HG03432 (cell line): ENCODE results near the gene HS2ST1.
A peak's percentile ranks its signal among the peaks of the same experiment; 100 is the strongest.
"Not testable (repeated sequence)": the region's sequence is repeated elsewhere in the genome, so short reads cannot be mapped to it uniquely, and the experiment has no call there.

Experiments used
- ATAC-seq: cut with Tn5 transposase; IDR thresholded peaks from one replicate; pipeline ENCODE4 v1.9.1; 2021; ENCODE audit warnings: mild to moderate bottlenecking, moderate library complexity; ENCODE audit not compliant: unreplicated experiment

HS2ST1 gene

DNA sequence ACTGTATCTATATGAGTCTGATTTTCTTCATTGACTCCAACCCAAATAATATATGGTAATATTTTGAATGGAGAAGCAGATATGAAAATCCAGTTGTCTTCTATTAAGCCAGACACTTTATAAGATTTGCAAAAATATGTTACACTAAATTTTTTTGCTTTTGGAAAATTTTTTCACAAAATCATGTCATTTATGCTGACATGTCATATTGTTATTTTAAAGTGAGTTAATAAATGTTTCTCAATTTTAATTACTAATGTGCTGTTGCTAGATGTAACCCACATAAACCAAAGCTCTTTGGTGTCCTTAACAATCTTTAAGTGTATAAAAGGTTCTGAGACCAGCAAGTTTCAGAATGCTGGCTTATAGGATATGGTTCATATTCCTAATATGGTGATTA lies 142.5 kb downstream of the HS2ST1 start:
- ATAC-seq, result no peak

DNA sequence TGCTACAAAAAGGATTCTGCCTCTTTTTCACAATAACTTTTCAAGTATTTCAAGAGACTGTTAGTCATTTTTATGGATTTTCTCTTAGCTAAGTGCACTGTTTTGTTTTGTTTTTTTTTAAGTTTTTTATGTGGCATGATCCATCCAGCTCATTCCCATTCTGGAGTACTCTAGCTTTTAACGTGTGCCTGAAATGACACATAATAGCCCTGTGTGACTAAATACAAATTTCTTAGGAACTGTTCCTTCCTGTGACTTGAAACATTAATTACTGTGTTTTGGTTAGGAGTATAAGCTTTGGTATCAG lies 143.9 kb downstream of the HS2ST1 start:
- no peak for ATAC-seq

DNA sequence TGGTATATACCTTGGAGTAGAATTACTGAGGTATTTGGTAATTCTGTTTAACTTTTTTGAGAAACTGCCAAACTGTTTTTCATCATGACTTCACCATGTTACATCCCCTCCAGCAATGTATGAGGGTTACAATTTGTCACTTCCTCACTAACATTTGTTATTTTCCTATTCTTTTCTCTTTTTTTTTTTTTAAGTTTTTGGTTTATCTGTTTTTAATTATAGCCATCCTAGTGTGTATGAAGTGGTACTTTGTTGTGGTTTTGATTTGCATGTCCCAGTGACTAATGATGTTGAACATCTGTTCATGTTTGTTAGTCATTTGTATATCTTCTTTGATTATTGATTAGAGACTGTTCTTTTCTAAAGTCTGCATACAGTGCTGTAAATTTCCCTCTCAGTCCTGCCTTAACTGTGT lies 147.3 kb downstream of the HS2ST1 start:
- ATAC-seq, result peak; percentile 60

DNA sequence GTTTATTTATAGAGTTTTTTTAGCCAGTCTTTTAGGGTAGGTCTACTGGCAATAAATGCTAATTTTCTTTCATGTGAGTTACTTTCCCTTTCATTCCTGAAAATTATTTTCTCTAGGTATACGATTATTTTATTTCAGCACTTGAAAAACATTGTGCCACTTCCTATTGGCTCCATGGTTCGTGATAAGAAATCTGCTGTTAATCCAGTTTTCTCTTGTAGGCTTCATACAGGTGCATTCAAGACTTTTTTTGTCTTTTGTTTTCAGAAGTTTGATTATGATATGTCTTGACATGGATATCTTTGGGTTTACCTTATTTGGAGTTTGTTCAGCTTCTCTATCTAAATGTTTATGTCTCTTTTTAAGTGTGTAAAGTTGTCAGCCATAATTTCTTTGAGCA lies 148.3 kb downstream of the HS2ST1 start:
- no peak for ATAC-seq

DNA sequence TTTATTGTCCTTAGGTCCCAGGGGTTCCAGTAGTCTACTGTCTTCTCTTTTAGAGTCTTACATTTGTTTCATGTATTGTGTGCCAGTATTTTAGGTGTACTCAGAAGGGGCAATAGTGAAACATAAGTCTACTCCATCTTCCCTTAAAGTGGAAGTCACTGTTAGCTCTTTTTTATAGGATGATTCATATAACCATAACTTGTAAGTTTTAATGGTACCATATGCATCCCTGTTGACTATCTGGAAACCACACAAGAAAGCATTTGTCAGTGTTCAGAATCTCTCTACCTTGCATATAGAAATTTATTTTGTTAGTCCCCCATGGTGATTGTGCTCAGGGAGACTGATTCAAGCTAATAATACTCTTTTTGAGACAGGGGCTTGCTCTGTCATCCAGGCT lies 149.9 kb downstream of the HS2ST1 start:
- no peak for ATAC-seq

DNA sequence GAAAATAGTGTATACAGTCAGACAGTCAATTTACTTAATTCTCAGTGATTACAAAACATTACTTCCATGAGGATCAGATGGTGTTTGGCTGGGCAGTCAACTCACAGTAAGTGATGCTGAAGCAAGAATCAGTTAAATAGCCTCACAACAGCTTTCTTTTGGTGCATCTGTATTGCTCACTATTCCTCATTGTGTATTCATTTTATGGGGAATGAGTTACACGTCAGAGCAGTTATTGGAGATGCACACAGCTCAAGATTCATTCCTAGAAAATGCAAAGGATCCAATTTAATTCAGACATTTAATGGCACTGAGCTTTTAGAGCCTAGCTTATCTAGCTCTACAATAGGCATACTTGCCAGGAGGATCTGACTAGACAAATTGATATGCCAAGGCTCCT lies 150.6 kb downstream of the HS2ST1 start:
- ATAC-seq, result no peak

DNA sequence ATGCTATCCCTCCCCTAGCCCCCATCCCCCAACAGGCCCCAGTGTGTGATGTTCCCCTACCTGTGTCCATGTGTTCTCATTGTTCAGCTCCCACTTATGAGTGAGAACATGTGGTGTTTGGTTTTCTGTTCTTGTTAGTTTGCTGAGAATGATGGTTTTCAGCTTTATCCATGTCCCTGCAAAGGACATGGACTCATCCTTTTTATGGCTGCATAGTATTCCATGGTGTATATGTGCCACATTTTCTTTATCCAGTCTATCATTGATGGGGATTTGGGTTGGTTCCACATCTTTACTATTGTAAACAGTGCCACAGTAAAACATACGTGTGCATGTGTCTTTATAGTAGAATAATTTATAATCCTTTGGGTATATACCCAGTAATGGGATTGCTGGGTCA lies 152.3 kb downstream of the HS2ST1 start:
- not testable (repeated sequence) for ATAC-seq

DNA sequence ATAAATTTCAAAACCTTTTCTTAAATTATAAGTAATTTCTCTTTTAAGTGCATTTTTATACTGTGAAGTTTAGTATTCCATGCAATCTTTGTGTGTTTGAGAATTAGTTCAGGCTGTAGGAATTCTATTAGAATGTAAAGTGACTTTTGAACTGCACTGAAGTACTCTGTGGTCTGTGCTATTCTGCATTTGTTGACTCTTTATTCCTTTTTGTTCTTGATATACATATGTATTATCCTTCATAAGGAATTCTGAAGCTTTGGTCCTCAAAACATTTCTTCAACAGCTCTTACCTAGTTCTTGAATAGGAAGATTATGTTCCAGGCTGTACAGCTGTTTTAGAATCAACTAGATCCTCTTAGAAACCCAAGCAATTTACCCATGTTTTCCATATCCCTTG lies 158.0 kb downstream of the HS2ST1 start:
- no peak for ATAC-seq

DNA sequence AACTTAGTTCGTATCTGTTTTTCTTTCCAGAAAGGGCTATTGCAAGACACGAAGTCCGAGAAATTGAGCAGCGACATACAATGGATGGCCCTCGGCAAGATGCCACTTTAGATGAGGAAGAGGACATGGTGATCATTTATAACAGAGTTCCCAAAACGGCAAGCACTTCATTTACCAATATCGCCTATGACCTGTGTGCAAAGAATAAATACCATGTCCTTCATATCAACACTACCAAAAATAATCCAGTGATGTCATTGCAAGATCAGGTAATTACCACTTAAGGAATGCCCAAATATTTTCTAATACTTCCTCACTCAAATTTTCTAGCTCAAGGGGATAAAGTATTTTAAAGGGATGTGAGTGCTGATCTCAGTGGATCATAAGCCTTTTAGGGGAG lies 158.5 kb downstream of the HS2ST1 start:
- no peak for ATAC-seq

DNA sequence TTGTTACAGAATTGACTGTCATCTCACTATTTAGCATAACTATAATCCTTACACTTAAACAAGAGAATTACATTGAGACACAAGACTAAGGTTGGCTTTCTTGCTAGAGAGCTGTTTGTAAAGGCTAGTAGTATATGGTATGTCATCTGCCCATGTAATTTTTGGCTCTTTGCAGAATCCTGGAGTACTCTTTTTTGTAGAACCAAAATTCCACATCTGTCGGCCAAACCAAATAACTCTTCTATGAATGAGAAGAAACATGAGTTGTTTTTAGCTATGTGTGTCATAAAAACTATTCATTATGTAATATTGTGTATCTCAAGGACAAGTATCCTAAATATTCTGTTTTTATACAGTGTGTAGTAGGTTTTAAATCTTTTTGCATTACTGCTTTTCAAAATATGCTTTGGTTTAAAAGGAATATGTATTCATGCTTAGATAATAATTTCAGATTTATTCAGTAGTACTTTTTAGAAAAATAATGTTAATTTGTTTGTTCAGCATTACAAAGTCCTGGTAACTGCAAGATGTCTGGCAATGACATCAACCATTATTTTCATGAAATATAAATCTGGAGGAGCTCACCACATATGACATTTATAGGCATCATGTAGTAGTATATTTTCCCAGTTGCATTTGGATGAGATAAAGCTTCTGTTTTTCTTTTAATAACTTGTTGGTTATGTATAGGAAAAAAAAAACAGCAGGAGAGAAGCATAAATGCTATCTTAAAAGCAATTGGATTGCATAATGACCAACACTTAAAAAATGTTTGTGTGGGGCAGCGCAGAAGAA lies 159.8 kb downstream of the HS2ST1 start:
- no peak for ATAC-seq

DNA sequence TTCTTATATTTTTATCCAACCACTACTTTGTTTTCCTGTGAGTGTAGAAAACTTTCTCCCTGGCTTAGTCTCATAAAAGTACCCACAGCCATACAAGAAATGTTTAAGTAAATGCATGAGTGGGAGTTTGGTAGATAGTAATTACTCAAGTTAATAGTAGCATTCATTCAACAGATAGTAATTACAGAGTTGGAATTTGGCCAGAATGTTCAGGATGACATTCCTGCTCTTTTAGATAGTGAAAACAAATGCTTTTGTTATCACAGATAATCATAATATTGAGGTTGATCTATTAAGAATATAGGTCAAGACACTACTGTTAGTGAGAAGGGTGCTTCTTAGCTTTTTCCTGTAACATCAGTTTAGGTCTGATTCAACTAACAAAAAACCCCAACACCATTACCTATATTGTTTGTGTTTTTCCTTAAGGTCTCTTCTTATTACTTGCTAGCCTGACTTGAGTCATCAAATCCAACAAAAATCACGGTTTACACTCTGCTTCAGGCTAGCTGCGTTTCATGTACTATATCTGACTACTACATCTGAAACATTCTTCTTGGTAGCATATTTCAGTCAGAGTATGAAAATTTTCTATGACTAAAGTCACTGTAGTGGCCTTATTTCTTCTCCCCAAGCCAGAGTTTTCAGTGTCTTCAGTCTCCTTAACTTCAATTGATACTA lies 163.7 kb downstream of the HS2ST1 start:
- ATAC-seq, result peak; percentile 65

DNA sequence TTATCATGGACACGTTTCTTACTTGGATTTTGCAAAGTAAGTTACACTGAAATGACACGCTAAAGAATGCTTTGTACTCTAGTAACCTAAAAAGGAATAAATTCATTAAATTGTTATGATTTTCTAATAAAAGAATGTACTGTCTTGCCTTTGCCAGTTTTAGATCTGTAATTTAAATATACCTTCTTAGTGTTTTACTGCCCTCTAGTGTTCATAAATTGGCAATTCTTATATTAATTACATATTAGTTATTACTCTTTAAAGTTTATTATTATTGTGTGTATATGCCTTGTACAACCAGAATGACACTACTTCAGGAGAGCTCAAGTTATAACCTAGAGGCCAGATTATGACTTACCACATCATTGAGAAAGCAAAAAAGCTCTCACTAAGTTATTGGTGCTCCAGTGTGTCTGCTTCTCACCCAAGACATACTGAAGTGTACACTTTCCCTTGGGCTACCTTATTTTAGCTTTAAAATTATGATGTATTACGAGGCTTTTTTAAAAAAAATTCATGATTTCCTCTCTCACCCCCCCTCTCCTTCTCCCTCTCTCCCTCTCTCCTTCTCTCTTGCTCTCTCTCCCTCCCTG lies 169.9 kb downstream of the HS2ST1 start:
- ATAC-seq, result peak; percentile 66

DNA sequence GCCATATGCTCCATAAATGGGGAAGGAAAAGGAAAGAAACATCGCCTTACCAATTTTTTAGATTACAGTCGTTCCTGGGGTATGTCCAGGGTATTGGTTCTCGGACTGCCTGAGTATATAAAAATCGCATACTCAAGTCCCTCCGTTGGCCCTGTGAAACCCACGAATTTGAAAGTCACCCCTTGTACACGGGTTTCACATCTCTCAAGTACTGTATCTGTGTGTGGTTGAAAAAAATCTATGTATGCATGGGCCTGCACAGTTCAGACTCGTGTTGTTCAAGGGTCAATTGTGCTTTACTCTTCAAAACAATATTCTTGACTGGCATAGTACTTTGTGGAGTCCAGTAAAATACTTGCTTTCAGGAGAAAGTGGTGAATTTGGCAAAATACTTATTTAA lies 171.7 kb downstream of the HS2ST1 start:
- ATAC-seq, result no peak

DNA sequence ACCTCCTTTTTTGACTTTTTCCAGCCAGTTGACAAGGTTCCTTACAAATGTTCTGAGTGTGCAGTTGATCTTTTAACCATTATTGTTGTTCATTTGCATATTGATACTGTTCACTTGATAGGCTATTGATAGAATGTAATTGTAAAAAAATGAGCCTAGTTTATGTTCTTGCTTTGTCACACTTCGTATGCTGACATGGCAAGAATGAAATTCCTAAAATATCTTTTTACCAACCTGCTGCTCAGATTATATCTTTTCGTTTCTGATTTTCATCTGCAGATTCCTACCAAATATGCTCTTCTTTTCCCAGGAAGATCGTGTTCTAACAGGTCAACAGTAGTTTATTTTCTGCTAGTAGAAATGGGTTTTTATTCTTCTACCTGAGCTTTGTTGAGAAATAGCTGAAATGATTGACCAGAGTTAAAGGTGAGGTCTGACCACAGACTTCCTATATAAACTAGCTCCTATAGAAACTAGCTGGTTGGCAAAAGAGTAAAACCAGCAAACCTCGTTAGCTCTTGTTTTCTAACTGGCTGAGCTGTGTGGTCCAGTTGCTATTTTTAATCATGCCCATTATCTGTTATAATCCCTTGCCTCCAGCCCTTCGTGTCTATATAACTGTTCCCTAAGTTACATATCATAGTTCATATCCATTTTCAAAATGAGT lies 174.8 kb downstream of the HS2ST1 start:
- no peak for ATAC-seq

DNA sequence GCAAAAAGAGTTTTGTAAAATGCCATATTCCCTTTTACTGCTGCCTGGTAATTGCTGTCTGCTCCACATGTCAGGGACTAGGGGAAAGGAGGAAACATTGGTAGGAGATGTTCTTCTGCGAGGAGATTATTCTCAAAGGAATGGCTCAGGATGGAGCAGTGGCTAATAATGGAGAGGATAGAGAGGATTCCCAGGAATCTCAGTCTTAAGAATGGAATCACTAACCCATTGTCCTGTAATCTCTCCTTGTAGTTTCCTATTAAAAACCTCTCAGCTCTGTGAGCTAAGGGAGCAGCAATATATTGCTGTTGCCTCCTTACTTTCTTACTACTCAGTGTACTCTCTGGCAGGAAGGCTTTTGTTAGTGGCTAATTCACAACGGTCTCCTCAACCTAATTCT lies 175.4 kb downstream of the HS2ST1 start:
- no peak for ATAC-seq

DNA sequence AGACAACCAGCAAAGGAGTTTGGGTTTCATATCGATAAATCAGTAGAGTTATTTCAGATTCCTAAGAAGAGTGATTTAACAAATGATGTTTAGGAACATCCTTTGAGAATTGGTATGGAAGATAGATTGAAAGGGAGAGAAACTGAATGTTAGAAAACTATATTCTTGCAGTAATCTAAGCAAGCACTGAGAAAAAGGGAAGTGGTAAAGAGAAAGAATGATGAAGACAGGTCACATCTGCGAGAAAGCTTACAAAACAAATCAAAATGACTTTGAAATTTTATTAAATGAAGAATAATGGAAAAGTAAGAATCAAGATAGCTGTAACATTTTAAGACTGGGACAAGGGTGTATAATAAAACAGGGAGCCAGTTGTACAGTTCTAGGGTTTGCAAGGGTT lies 177.0 kb downstream of the HS2ST1 start:
- ATAC-seq, result no peak

DNA sequence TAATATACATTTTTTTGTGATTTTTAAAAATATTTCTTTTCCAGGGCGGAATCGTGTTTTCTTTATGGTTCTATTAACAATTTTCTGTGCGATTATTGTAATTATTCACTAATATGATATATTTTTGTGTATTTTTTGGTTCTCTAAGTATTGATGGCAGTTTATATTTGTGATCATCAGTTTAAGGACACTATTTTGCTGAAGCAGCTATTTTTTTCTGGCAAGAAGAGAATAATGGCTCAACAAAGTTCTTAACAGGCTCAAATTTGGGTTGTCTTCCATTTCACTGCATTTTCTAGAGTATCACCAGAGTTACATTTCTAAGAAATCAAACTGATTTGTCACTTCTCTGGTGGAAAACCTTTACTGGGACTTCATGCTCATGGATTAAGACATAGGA lies 178.4 kb downstream of the HS2ST1 start:
- no peak for ATAC-seq

DNA sequence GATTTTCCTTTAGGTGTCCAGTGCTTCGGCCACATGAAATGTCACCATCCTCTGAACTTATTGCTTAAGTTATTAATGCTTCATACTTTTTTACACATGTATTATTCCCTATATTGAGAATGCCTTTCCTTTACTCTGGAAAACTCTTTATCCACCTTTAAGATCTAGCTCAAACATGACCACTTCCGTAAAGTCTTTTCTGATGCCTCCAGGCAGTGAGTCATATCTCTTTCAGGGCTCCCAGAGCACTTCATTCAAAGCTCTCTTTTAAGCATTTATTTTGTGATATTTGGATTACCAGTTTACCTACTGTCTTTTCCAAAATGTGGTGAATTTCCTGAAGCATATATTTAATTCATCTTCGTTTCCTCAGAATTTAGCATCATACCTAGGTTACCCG lies 178.9 kb downstream of the HS2ST1 start:
- ATAC-seq, result no peak

DNA sequence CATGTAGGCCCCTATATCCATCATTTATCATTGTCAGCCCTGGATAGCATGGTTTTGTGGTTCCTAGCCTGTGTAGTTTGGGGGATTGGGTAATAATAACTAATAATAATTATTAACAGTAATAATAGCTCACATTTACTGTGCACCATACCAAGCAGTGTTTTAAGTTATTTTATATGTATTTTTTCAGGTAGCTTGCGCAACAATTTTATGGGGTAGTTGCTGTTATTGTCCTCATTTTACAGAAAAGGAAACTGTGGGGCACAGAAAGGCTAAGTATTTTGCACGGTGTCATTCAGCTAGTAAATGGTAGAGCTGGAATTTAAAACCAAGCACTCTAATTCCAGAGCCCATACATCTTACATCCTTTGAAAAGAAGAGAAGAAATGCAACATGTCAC lies 179.8 kb downstream of the HS2ST1 start:
- no peak for ATAC-seq

DNA sequence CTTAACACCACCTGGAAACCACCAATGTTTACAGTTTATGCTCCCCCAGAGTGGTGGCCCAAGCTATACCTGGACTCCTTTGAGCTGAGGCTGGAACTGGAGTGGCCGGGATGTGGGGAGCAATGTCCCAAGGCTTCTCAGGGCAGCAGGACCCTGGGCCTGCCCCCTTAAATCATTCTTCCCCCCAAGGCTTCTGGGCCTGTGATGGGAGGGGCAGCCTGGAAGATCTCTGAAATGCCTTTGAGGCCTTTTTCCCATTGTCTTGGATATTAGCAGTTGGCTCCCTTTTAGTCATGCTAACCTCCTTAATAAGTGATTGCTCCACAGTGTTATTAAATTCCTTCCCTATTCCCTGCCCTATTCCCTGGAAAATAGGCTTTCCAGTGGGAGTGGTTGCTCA lies 185.8 kb downstream of the HS2ST1 start:
- ATAC-seq, result no peak

DNA sequence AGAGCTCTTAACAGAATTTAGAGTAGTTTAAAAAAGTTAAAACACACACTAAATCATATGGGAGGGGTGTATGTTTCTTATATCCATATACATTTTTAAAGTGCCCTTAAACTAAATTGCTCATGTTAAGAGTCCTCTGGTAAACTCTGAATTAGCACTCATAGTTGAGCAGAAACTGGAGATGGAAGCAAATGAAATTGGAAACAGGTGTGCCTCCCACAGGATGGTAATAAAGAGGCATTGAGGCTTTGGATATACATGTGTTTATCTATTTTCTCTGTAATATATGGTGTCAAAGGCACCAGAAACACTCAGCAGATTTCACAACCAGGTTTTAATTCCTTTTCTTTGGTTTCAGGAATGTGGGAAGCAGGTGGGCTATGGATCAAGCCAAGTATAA lies 188.6 kb downstream of the HS2ST1 start:
- ATAC-seq, result no peak

DNA sequence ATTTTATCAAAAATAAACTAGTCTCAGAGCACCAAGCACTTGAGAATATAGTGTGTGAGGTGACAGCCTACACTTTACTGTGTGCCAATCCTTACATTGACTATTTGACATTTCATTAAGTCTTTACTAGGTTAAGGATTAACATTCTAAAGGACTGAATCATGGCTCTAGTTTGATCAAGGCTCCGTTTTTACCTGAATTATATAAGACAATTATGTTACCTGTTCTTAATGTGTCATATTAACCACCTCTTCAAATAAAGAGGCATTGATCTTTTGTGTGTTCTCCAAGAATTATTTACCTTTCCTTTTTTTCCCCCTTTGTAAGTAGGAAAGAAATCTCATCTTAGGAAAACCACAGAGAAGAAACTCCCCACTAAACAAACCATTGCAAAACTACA lies 189.7 kb downstream of the HS2ST1 start:
- no peak for ATAC-seq
